ENCODE results near the gene FNDC5. TPM values are rescaled to one million over a fixed set of nuclear protein-coding genes. Genes with fewer than 3 reads are reported as not detected.

FNDC5 gene
- total and polyA plus RNA-seq, 4 donors, result 0.43 to 10.5 (median 2.0) TPM

DNA sequence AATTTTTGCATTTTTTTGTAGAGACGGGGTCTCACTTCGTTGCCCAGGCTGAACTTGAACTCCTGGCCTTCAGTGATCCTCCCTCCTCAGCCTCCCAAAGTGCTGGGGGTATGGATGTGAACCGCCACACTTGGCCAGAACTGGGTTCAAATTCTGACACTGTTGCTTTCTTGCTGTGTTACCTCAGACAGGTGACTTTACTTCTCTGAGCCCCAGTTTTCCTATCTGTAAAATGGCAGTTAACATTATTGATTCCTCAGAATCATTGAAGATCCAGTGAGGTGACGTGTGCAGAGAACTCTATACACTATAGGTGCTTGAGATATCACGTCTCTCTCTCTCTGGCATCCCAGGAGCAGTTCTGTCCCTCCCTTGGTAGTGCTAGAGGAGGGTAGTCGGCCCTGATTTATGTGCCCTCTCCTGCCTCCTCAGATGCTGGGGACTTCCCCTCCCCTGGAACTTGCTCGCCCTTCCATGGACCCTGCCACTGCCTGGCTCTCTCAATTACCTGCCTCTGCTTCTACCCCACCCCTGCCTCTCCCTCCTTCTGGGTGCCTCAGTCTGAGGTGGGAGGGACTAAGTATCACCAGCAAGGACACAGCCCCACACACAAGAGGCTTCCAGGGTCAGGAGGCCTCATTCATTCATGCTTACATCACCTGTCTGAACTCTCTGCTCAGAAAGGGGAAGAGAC, 12.8 kb upstream of the FNDC5 start (continued):
- no peak for TF ChIP-seq GABPA (IDR thresholded peaks at IDR 0.05 in 1 of 2, conservative IDR thresholded peaks at IDR 0.05 in 1 of 2)
- TF ChIP-seq, protein P1, sequence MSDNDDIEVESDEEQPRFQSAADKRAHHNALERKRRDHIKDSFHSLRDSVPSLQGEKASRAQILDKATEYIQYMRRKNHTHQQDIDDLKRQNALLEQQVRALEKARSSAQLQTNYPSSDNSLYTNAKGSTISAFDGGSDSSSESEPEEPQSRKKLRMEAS (IDR thresholded peaks at IDR 0.05), result no peak
- TF ChIP-seq RAD21 (IDR thresholded peaks at IDR 0.05), result no peak
- TF ChIP-seq JUND (IDR thresholded peaks at IDR 0.05), result no peak
- no peak for TF ChIP-seq EGR1 (IDR thresholded peaks at IDR 0.05; ENCODE audit: low read depth in 2 of 2)

DNA sequence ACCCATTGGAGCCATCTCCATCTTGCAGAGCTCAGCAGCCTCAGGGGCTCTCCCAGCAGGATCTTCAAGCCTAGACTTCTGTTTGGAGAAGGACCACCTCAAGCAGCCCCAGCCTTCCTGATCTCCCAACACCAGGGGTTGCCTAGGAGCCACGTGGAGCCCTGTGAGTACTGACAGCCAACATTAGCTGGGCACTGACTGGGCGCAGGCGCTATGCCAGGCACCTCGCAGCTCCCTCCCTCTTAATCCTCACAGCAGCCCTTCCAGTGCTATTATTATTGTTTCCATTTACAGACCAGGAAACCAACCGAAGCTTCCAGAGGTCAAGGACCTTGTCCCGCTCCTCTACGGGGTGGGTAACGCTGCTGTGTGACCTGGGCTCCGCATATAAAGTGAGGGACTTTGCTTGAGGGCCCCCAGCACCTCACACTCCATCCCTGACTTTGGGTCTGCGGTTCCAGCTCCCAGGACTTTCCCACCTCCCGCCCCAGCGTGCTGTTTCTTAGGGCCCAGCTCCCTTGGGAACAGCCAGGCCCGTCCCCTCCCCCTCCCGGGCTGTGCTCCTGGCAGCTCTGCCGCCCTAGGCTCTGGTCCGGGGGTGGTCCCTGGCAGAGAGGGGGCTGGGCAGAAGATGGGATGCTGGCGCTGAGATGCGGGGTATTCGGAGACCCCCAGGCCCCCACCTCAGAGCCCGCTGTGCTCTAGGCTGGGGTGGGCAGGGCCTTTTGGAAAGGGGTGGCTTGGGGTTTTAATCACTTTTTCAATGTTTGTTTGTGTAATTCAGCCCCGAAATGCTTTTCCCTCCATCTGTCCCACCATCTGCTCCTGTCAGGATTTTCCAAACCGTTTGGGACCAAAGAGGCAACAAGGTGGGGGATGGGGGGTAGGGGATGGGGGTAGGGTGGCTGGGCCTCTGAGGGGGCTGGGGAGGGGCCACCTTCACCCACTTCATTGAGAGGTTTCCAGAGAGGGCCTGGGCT, 11.4 kb upstream of the FNDC5 start:
- Histone ChIP-seq H3K4me1 (ENCODE audit: control insufficient read depth in 4 of 4, insufficient read depth in 4 of 4, low read length in 3 of 4) (peaks cover 0 to 15% (median 4%) of the 10 kb centered on the region in 4 donors), H3K9me3 (ENCODE audit: control insufficient read depth in 4 of 4, low read length in 3 of 4) (no peaks in the 10 kb centered on the region), H3K27me3 (ENCODE audit: control insufficient read depth in 4 of 4, insufficient read depth in 4 of 4, low read length in 3 of 4) (peaks cover 0 to 7% (median under 1%) of the 10 kb centered on the region in 4 donors), H3K36me3 (ENCODE audit: control insufficient read depth in 4 of 4, insufficient read depth in 3 of 4, low read depth in 1 of 4, low read length in 3 of 4) (no peaks in the 10 kb centered on the region), H3K4me3 (ENCODE audit: low read depth in 1 of 3, low read length in 3 of 3) (no peak overlapping the region), H3K27ac (ENCODE audit: low read depth in 1 of 2, low read length in 2 of 2) (no peak overlapping the region), H3K9ac (ENCODE audit: low read depth in 1 of 2, low read length in 2 of 2) (no peak overlapping the region)
- WGBS, result 42% methylated on average over 22 of the region's 22 CpGs
- DNase-seq (ENCODE audit: low spot score), result no peak
- TF ChIP-seq YY1 (IDR thresholded peaks at IDR 0.05) (no peak), FOXA1 (IDR thresholded peaks at IDR 0.05) (no peak), JUND (IDR thresholded peaks at IDR 0.05) (no peak), TAF1 (conservative IDR thresholded peaks at IDR 0.05) (no peak)

DNA sequence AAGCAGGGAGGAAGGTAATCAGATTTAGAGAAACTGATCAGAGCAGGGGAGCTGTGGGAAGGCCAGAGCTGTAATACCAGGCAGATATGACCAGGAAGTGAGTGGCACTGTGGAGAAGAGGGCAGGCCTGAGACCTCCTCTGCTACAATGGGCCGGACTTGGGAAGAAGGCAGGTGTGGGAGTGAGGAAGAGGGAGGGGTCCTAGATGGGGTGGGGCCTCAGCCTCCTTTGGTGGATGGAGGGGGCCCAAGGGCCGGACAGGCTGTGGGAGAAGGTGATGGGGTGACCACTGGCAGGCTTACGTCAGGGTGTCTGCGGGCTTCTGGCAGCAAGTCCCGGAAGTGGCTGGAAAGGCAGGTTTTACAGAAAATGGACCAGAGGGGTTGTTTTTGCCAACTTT, 10.6 kb upstream of the FNDC5 start:
- Histone ChIP-seq H3K4me1 (ENCODE audit: control insufficient read depth in 4 of 4, insufficient read depth in 4 of 4, low read length in 3 of 4) (peaks cover 0 to 20% (median 8%) of the 10 kb centered on the region in 4 donors), H3K27ac (ENCODE audit: low read depth in 1 of 2, low read length in 2 of 2) (no peak overlapping the region), H3K9ac (ENCODE audit: low read depth in 1 of 2, low read length in 2 of 2) (no peak overlapping the region), H3K36me3 (ENCODE audit: control insufficient read depth in 4 of 4, insufficient read depth in 3 of 4, low read depth in 1 of 4, low read length in 3 of 4) (no peaks in the 10 kb centered on the region), H3K9me3 (ENCODE audit: control insufficient read depth in 4 of 4, low read length in 3 of 4) (no peaks in the 10 kb centered on the region), H3K4me3 (ENCODE audit: low read depth in 1 of 3, low read length in 3 of 3) (no peak overlapping the region), H3K27me3 (ENCODE audit: control insufficient read depth in 4 of 4, insufficient read depth in 4 of 4, low read length in 3 of 4) (peaks cover 0 to 2% (median 0%) of the 10 kb centered on the region in 4 donors)
- 92% methylated on average over 5 of the region's 5 CpGs for WGBS
- no peak for DNase-seq (ENCODE audit: low spot score)
- TF ChIP-seq JUND (IDR thresholded peaks at IDR 0.05), result no peak
- TF ChIP-seq FOXA2 (IDR thresholded peaks at IDR 0.05), result no peak
- no peak for TF ChIP-seq RAD21 (IDR thresholded peaks at IDR 0.05)
- no peak for TF ChIP-seq HNF4G (IDR thresholded peaks at IDR 0.05)
- TF ChIP-seq RXRA (IDR thresholded peaks at IDR 0.05), result no peak
- TF ChIP-seq SP1 (IDR thresholded peaks at IDR 0.05), result no peak
- no peak for TF ChIP-seq FOXA1 (IDR thresholded peaks at IDR 0.05)
- TF ChIP-seq, protein P2, sequence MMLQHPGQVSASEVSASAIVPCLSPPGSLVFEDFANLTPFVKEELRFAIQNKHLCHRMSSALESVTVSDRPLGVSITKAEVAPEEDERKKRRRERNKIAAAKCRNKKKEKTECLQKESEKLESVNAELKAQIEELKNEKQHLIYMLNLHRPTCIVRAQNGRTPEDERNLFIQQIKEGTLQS (IDR thresholded peaks at IDR 0.05), result no peak
- TF ChIP-seq, protein P1 (IDR thresholded peaks at IDR 0.05), result no peak

DNA sequence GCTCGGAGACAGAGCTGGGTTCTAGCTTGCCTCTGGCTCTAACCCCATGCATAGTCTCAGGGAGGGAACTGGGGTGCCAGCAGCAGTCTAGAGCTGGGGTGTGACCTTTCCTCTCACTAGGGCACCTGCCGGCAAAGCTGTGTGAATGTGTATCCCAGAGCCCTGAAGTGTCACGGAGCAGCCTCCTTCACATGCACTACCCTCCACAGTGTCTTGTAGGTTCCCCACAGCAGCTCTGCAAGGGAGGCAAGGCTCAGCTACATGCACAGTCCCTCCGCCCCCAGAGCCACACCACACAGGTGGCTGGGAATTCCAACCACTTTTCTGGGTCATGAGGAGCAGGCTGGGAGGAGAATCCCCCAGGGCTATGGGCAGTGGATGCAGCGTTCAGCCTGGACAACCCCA, 7.9 kb upstream of the FNDC5 start:
- Histone ChIP-seq H3K4me1 (ENCODE audit: control insufficient read depth in 4 of 4, insufficient read depth in 4 of 4, low read length in 3 of 4) (peaks cover 0 to 16% (median 9%) of the 10 kb centered on the region in 4 donors), H3K27ac (ENCODE audit: low read depth in 1 of 2, low read length in 2 of 2) (no peak overlapping the region), H3K4me3 (ENCODE audit: low read depth in 1 of 3, low read length in 3 of 3) (no peak overlapping the region), H3K9me3 (ENCODE audit: control insufficient read depth in 4 of 4, low read length in 3 of 4) (no peaks in the 10 kb centered on the region), H3K9ac (ENCODE audit: low read depth in 1 of 2, low read length in 2 of 2) (no peak overlapping the region), H3K27me3 (ENCODE audit: control insufficient read depth in 4 of 4, insufficient read depth in 4 of 4, low read length in 3 of 4) (peaks cover 0 to 2% (median 0%) of the 10 kb centered on the region in 4 donors), H3K36me3 (ENCODE audit: control insufficient read depth in 4 of 4, insufficient read depth in 3 of 4, low read depth in 1 of 4, low read length in 3 of 4) (no peaks in the 10 kb centered on the region)
- 85% methylated on average over 5 of the region's 5 CpGs for WGBS
- no peak for DNase-seq (ENCODE audit: low spot score)
- TF ChIP-seq HNF4A (conservative IDR thresholded peaks at IDR 0.05), result no peak
- TF ChIP-seq JUND (IDR thresholded peaks at IDR 0.05), result no peak
- TF ChIP-seq, protein P2 (IDR thresholded peaks at IDR 0.05), result no peak
- no peak for TF ChIP-seq TAF1 (conservative IDR thresholded peaks at IDR 0.05)
- TF ChIP-seq, protein P3, sequence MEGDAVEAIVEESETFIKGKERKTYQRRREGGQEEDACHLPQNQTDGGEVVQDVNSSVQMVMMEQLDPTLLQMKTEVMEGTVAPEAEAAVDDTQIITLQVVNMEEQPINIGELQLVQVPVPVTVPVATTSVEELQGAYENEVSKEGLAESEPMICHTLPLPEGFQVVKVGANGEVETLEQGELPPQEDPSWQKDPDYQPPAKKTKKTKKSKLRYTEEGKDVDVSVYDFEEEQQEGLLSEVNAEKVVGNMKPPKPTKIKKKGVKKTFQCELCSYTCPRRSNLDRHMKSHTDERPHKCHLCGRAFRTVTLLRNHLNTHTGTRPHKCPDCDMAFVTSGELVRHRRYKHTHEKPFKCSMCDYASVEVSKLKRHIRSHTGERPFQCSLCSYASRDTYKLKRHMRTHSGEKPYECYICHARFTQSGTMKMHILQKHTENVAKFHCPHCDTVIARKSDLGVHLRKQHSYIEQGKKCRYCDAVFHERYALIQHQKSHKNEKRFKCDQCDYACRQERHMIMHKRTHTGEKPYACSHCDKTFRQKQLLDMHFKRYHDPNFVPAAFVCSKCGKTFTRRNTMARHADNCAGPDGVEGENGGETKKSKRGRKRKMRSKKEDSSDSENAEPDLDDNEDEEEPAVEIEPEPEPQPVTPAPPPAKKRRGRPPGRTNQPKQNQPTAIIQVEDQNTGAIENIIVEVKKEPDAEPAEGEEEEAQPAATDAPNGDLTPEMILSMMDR (IDR thresholded peaks at IDR 0.05; ENCODE audit: low read depth, low read length, missing input control), result no peak
- TF ChIP-seq SP1 (IDR thresholded peaks at IDR 0.05), result no peak
- TF ChIP-seq GABPA (IDR thresholded peaks at IDR 0.05 in 1 of 2, conservative IDR thresholded peaks at IDR 0.05 in 1 of 2), result no peak
- TF ChIP-seq RAD21 (IDR thresholded peaks at IDR 0.05), result no peak
- no peak for TF ChIP-seq HNF4G (IDR thresholded peaks at IDR 0.05)
- TF ChIP-seq, protein P4, sequence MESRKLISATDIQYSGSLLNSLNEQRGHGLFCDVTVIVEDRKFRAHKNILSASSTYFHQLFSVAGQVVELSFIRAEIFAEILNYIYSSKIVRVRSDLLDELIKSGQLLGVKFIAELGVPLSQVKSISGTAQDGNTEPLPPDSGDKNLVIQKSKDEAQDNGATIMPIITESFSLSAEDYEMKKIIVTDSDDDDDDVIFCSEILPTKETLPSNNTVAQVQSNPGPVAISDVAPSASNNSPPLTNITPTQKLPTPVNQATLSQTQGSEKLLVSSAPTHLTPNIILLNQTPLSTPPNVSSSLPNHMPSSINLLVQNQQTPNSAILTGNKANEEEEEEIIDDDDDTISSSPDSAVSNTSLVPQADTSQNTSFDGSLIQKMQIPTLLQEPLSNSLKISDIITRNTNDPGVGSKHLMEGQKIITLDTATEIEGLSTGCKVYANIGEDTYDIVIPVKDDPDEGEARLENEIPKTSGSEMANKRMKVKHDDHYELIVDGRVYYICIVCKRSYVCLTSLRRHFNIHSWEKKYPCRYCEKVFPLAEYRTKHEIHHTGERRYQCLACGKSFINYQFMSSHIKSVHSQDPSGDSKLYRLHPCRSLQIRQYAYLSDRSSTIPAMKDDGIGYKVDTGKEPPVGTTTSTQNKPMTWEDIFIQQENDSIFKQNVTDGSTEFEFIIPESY (IDR thresholded peaks at IDR 0.05), result no peak
- no peak for TF ChIP-seq EGR1 (IDR thresholded peaks at IDR 0.05; ENCODE audit: low read depth in 2 of 2)
- no peak for TF ChIP-seq YY1 (IDR thresholded peaks at IDR 0.05)
- no peak for TF ChIP-seq FOXA2 (IDR thresholded peaks at IDR 0.05)
